Measurements from ENCODE around the gene SEPTIN8.

SEPTIN8 gene
- 27.7 to 47.8 (median 35.6) reads per million in 9 experiments for total RNA-seq

DNA sequence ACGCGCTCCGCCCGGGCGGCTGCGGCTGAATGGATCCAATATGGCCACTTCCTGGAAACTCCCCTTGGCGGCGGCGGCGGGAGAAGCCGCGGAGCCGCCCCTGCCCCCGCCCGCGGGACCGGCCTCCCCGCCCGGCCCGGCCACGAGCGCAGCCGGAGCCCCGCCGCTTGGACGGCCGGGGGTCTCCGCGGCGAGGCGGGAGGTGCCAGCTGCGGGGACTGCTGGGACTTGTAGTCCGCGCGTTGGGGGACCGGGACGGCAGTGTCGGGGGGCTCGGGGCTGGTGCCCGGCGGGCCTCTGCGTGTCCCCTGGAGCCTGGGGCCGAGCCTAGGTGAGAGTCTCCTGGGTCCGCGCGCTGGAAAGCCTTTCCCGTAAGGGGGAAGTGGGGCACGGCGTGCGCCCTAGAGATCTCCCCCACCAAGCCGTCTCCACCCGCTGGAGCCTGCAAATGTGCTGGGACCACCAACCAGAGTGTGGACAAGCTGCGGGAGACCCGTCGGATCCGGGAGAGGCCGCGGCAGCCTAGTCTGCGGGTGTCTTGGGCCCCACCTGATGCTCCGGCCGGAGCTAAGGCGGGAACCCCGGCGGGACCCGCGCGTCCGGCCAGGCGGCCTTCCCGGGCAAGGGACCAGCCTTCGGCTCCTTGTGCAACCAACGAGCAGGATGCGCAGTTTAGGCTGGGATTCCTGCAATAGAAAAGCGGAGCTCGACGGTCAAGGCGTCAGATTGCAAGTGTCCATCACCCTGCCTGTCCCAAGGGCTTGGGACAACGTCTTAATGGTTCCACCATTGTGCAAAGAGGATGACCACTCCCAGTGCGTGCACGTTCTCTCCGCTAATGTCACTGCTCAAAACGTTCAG lies at the start of gene SEPTIN8:
Gene SEPTIN8, minus strand, starts transcription at position 31 of the 861 bp plus-strand sequence. CDS start 102 bp downstream, outside the sequence.
- peaks cover 6 to 16% of the 10 kb centered on the region in 2 donors for H3K27me3 Mint-ChIP-seq
- peak; percentile 81 for ATAC-seq (replicated peaks)
- peaks cover 19 to 31% of the 10 kb centered on the region in 2 donors for H3K4me1 Mint-ChIP-seq (ENCODE audit: low read depth in 2 of 2)

GRCh38 chr5:132826424-132827082 lies 49.5 kb upstream of the SEPTIN8 start:
- no peak for ATAC-seq (replicated peaks)
- peaks cover 14 to 16% of the 10 kb centered on the region in 2 donors for H3K4me1 Mint-ChIP-seq (ENCODE audit: low read depth in 2 of 2)
- H3K27ac Mint-ChIP-seq, result no peak overlapping the region
- no peak for DNase-seq
- peaks cover 39 to 82% of the 10 kb centered on the region in 2 donors for H3K27me3 Mint-ChIP-seq
- peak overlapping the region in 1 of 2 donors; percentile 45 for H3K4me3 Mint-ChIP-seq
- no peaks in the 10 kb centered on the region for H3K9me3 Mint-ChIP-seq
- peaks cover 3% of the 10 kb centered on the region for H3K36me3 Mint-ChIP-seq (ENCODE audit: insufficient read depth)

More for the DNA sequence above, at the start of gene SEPTIN8:
- peak within 1 kb of the TSS; percentile 77 for H3K4me3 Mint-ChIP-seq
- peak within 1 kb of the TSS; percentile 4 to 84 for H3K27ac Mint-ChIP-seq
- H3K9me3 Mint-ChIP-seq, result no peaks in the 10 kb centered on the region
- peaks cover 3% of the 10 kb centered on the region for H3K36me3 Mint-ChIP-seq (ENCODE audit: insufficient read depth)
- DNase-seq, result peak; percentile 24 to 38 (median 38)

GRCh38 chr5:132825834-132826391 lies 48.9 kb upstream of the SEPTIN8 start:
- peak overlapping the region in 1 of 2 donors; percentile 45 for H3K4me3 Mint-ChIP-seq
- H3K36me3 Mint-ChIP-seq (ENCODE audit: insufficient read depth), result peaks cover 3% of the 10 kb centered on the region
- DNase-seq (no peak), ATAC-seq (replicated peaks) (peak; percentile 31)
- peaks cover 33 to 76% of the 10 kb centered on the region in 2 donors for H3K27me3 Mint-ChIP-seq
- peaks cover 8 to 10% of the 10 kb centered on the region in 2 donors for H3K4me1 Mint-ChIP-seq (ENCODE audit: low read depth in 2 of 2)
- H3K9me3 Mint-ChIP-seq, result no peaks in the 10 kb centered on the region
- no peak overlapping the region for H3K27ac Mint-ChIP-seq

GRCh38 chr5:132825033-132825833 lies 48.2 kb upstream of the SEPTIN8 start:
- H3K4me1 Mint-ChIP-seq (ENCODE audit: low read depth in 2 of 2), result peaks cover 10% of the 10 kb centered on the region in 2 donors
- no peaks in the 10 kb centered on the region for H3K9me3 Mint-ChIP-seq
- peak overlapping the region in 1 of 2 donors; percentile 49 for H3K4me3 Mint-ChIP-seq
- no peak for DNase-seq
- peaks cover 3% of the 10 kb centered on the region for H3K36me3 Mint-ChIP-seq (ENCODE audit: insufficient read depth)
- ATAC-seq (replicated peaks), result peak; percentile 7
- H3K27me3 Mint-ChIP-seq, result peaks cover 35 to 77% of the 10 kb centered on the region in 2 donors
- no peak overlapping the region for H3K27ac Mint-ChIP-seq

- Mint-ChIP-seq H3K27ac (no peak overlapping the region), H3K9me3 (no peaks in the 10 kb centered on the region), H3K4me1 (ENCODE audit: low read depth in 2 of 2) (peaks cover 8 to 9% of the 10 kb centered on the region in 2 donors), H3K27me3 (peaks cover 38 to 80% of the 10 kb centered on the region in 2 donors), H3K36me3 (ENCODE audit: insufficient read depth) (peaks cover 3% of the 10 kb centered on the region), H3K4me3 (peak overlapping the region in 1 of 2 donors; percentile 49)
- ATAC-seq (replicated peaks), result no peak
- no peak for DNase-seq
Measured at GRCh38 chr5:132824426-132824825, 47.4 kb upstream of the SEPTIN8 start.

DNA sequence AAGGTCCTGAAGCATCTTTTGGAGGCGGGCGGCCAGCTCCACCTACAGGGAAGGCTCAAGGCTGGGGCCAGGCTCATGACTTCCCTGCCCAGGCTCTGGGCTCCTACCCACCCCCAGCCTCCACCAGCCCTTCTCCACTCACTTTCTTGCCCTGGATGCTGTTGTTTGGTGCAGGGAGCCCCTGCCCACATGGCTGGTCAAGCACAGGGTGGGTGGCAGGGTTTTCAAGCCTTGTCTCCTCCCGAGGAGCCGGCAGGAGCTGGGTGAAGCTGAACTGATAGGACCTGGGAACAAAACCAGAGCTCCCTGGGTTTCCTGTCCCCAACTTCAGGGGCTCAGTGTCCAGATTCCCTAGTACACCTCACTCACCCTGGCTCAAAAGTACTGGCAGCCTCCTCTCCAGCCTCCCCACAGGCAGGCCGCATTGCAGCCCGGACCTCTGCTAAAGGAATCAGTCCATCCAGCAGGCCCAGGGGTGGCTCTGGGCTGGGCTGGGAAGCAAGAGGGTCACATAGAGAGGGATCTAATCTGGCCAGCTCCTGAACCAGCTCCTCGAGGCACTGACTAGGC lies 46.5 kb upstream of the SEPTIN8 start:
- H3K36me3 Mint-ChIP-seq (ENCODE audit: insufficient read depth), result peaks cover 3% of the 10 kb centered on the region
- H3K9me3 Mint-ChIP-seq, result no peaks in the 10 kb centered on the region
- ATAC-seq (replicated peaks) (no peak), DNase-seq (no peak)
- H3K27me3 Mint-ChIP-seq, result peaks cover 33 to 80% of the 10 kb centered on the region in 2 donors
- H3K4me3 Mint-ChIP-seq, result no peak overlapping the region
- peaks cover 4 to 7% of the 10 kb centered on the region in 2 donors for H3K4me1 Mint-ChIP-seq (ENCODE audit: low read depth in 2 of 2)
- no peak overlapping the region for H3K27ac Mint-ChIP-seq

- H3K9me3 Mint-ChIP-seq, result no peaks in the 10 kb centered on the region
- no peak overlapping the region for H3K27ac Mint-ChIP-seq
- H3K27me3 Mint-ChIP-seq, result peaks cover 33 to 73% of the 10 kb centered on the region in 2 donors
- ATAC-seq (replicated peaks) (no peak), DNase-seq (no peak)
- no peak overlapping the region for H3K4me3 Mint-ChIP-seq
- H3K36me3 Mint-ChIP-seq (ENCODE audit: insufficient read depth), result peaks cover 3% of the 10 kb centered on the region
- H3K4me1 Mint-ChIP-seq (ENCODE audit: low read depth in 2 of 2), result peaks cover 4 to 7% of the 10 kb centered on the region in 2 donors
Measured at GRCh38 chr5:132822650-132823480, 45.8 kb upstream of the SEPTIN8 start.

GRCh38 chr5:132821791-132822190 lies 44.8 kb upstream of the SEPTIN8 start:
- Mint-ChIP-seq H3K4me1 (ENCODE audit: low read depth in 2 of 2) (peaks cover 4 to 7% of the 10 kb centered on the region in 2 donors), H3K9me3 (no peaks in the 10 kb centered on the region), H3K27ac (no peak overlapping the region), H3K4me3 (no peak overlapping the region), H3K27me3 (peaks cover 23 to 63% of the 10 kb centered on the region in 2 donors), H3K36me3 (ENCODE audit: insufficient read depth) (peaks cover 3% of the 10 kb centered on the region)
- DNase-seq (no peak), ATAC-seq (replicated peaks) (no peak)

- Mint-ChIP-seq H3K36me3 (ENCODE audit: insufficient read depth) (peaks cover 3% of the 10 kb centered on the region), H3K27ac (no peak overlapping the region), H3K4me3 (no peak overlapping the region), H3K27me3 (peaks cover 18 to 58% of the 10 kb centered on the region in 2 donors), H3K9me3 (no peaks in the 10 kb centered on the region), H3K4me1 (ENCODE audit: low read depth in 2 of 2) (peaks cover 4 to 7% of the 10 kb centered on the region in 2 donors)
- no peak for ATAC-seq (replicated peaks)
- no peak for DNase-seq
Measured at GRCh38 chr5:132821350-132821749, 44.3 kb upstream of the SEPTIN8 start.

DNA sequence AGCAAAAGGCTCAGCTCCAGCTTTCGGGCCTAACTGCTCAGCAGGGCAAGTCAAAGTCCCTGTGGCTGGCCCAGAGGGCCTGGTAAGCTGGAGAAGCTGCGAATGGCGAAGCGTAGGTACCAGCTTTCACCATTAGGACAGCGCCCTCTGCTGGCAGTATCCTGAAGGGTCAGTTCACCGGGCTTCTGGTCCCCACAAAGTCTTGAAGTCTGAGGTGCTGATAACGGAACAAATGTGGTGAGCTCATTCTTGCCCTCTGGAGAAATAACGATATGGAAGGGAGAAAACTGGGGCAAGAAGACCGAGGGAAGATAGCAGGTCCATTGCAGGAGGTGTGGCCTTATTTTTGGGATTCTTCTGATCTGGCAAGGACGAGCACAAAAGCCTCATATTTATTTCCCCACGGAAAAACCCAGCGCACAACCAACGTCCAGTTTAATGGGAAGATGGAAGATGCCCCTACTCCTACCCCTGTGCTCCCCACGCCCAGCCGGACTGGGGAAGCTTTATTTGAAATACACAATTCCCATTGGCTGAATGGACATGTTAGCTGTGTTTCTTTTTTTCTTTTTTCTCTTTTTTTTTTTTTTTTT lies 43.2 kb upstream of the SEPTIN8 start:
- no peak overlapping the region for H3K27ac Mint-ChIP-seq
- no peaks in the 10 kb centered on the region for H3K9me3 Mint-ChIP-seq
- ATAC-seq (replicated peaks) (peak; percentile 98), DNase-seq (peak; percentile 86 to 88 (median 86))
- peaks cover 3% of the 10 kb centered on the region for H3K36me3 Mint-ChIP-seq (ENCODE audit: insufficient read depth)
- peak overlapping the region in 1 of 2 donors; percentile 60 for H3K4me3 Mint-ChIP-seq
- H3K4me1 Mint-ChIP-seq (ENCODE audit: low read depth in 2 of 2), result peaks cover 4 to 7% of the 10 kb centered on the region in 2 donors
- peaks cover 13 to 50% of the 10 kb centered on the region in 2 donors for H3K27me3 Mint-ChIP-seq

DNA sequence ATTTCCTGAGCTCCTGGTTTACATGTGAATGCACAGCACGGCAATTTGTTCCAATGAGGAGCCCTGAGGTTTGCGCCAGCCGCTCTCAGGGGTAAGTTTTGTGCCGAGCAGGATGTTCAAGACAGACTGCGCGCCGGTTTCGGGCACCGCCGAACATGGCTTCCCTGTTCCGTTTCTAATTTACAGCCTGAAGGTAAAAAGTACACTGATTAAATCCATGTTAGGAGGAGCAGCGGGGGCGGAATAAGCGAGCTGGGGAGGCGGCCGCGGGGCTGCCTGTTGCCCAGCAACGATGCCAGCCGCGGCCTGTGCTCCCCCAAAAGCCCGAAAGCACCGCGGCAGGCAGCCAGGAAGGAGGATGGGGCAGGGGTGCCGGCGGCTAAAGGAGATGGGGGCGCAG lies 42.4 kb upstream of the SEPTIN8 start:
- Mint-ChIP-seq H3K4me1 (ENCODE audit: low read depth in 2 of 2) (peaks cover 4 to 7% of the 10 kb centered on the region in 2 donors), H3K27ac (peak overlapping the region in 1 of 2 donors; percentile 42), H3K9me3 (no peaks in the 10 kb centered on the region), H3K4me3 (peak overlapping the region in 1 of 2 donors; percentile 60), H3K27me3 (peaks cover 13 to 42% of the 10 kb centered on the region in 2 donors), H3K36me3 (ENCODE audit: insufficient read depth) (no peaks in the 10 kb centered on the region)
- no peak for DNase-seq
- ATAC-seq (replicated peaks), result no peak
